HepG2 (cell line): ENCODE results near the gene COPS3. TPM values are rescaled to one million over a fixed set of nuclear protein-coding genes. Genes with fewer than 3 reads are reported as not detected.
A peak's percentile ranks its signal among the peaks of the same experiment; 100 is the strongest.

Experiments
- ATAC-seq: fragments of 200-7000 bp; cut with Tn5 transposase; 3 replicates; pipeline ENCODE4 v1.9.1; 2020; ENCODE audit warnings: mild to moderate bottlenecking, moderate library complexity
- BruUV-seq: library from RNA; stranded (reverse); fragments of 400-500 nt; replicated peaks from 2 replicates; lab custom pipeline; 2021; lab: Mats Ljungman, UMichigan
- CTCF ChIA-PET: fragments of 300-600 bp; formaldehyde crosslinking; extraction: SDS; loops from one replicate; lab custom pipeline; 2021; ENCODE audit warnings: low total read pairs, inconsistent platforms, low intra/inter-chr PET ratio; lab: Yijun Ruan, JAX
- POLR2A ChIA-PET: fragments of 350-600 bp; sonication (Branson Sonifier 250); formaldehyde crosslinking; loops from one replicate; lab custom pipeline; 2020; ENCODE audit warnings: antibody characterized with exemption, inconsistent platforms; lab: Yijun Ruan, JAX
- DNase-seq: peaks from one replicate; pipeline ENCODE4 v3.0.0-alpha.2; 2015; ENCODE audit warnings: low spot score
- FAIRE-seq: peaks from 3 replicates; lab custom pipeline; 2011; peaks lifted over from hg19 to GRCh38; lab: Jason Lieb, UNC
- H2AFZ ChIP-seq: one replicate; pipeline ENCODE4 v1.6.1; 2011; ENCODE audit warnings: low read length, inconsistent platforms
- H3K27ac ChIP-seq: fragments of 300-600 bp; 3 replicates; pipeline ENCODE4 v1.8.0; 2011; ENCODE audit warnings: mixed run types, mild to moderate bottlenecking, mixed read lengths, low read length, inconsistent platforms; ENCODE audit not compliant: insufficient read depth; ENCODE audit errors: extremely low read length
- H3K27me3 ChIP-seq, 2 experiments: fragments of 200-600 bp in 1 of 2; 2 replicates in 1 of 2; 3 replicates in 1 of 2; pipeline versions ENCODE4 v1.6.0 to v1.8.0; 2011; ENCODE audit warnings: low read length in 2 of 2, mild to moderate bottlenecking in 2 of 2, moderate library complexity in 2 of 2, inconsistent platforms in 1 of 2; ENCODE audit not compliant: insufficient read depth in 2 of 2, control insufficient read depth in 1 of 2
- H3K36me3 ChIP-seq, 2 experiments: fragments of 200-600 bp in 1 of 2; replicated peaks in 1 of 2; 2 replicates in 1 of 2; 3 replicates in 1 of 2; pipeline versions ENCODE4 v1.5.1 to v1.8.0; 2011; ENCODE audit warnings: low read length in 2 of 2, inconsistent platforms in 1 of 2; ENCODE audit not compliant: insufficient read depth in 2 of 2, control insufficient read depth in 1 of 2
- H3K4me1 ChIP-seq: 2 replicates; pipeline ENCODE4 v1.5.1; 2012; ENCODE audit warnings: low read length, inconsistent platforms; ENCODE audit not compliant: insufficient read depth
- H3K4me2 ChIP-seq: 2 replicates; pipeline ENCODE4 v1.6.0; 2011; ENCODE audit warnings: low read depth, low read length, inconsistent platforms
- H3K4me3 ChIP-seq, 3 experiments: fragments of 200-600 bp in 1 of 3; sonication (generic), shearing (Covaris generic) in 1 of 3; replicated peaks in 1 of 3; 2 replicates each; pipeline ENCODE4 v1.5.1; 2011 to 2016; ENCODE audit warnings: low read length in 3 of 3, inconsistent platforms in 2 of 3, low read depth in 2 of 3, mild to moderate bottlenecking in 2 of 3, control low read depth in 1 of 3, mixed read lengths in 1 of 3; ENCODE audit not compliant: insufficient read depth in 1 of 3
- H3K79me2 ChIP-seq: one replicate; pipeline ENCODE4 v1.6.1; 2011; ENCODE audit warnings: low read length, inconsistent platforms; ENCODE audit not compliant: insufficient read depth
- H3K9ac ChIP-seq: 2 replicates; pipeline ENCODE4 v1.6.0; 2011; ENCODE audit warnings: mild to moderate bottlenecking, low read depth, low read length, inconsistent platforms; ENCODE audit not compliant: insufficient read depth
- H3K9me3 ChIP-seq: 2 replicates; pipeline ENCODE4 v1.5.1; 2012; ENCODE audit warnings: mild to moderate bottlenecking, low read length
- H4K20me1 ChIP-seq: 2 replicates; pipeline ENCODE4 v1.6.0; 2011; ENCODE audit warnings: inconsistent platforms, mild to moderate bottlenecking, low read length, moderate library complexity; ENCODE audit not compliant: insufficient read depth
- BHLHE40 ChIP-seq: IDR thresholded peaks from 2 replicates; pipeline ENCODE4 v1.6.1; 2011; ENCODE audit warnings: low read length, improper control_type of control experiment
- CREM ChIP-seq, 2 experiments: sonication (generic) in 1 of 2; formaldehyde crosslinking in 1 of 2; IDR thresholded peaks; 2 replicates each; pipeline versions ENCODE4 v1.4.0 to v1.6.1; 2016 to 2020; ENCODE audit warnings: antibody characterized with exemption in 1 of 2, mild to moderate bottlenecking in 1 of 2, missing genetic modification reagents in 1 of 2
- EEA1 ChIP-seq: sonication (generic); formaldehyde crosslinking; IDR thresholded peaks from 2 replicates; pipeline ENCODE4 v1.5.1; 2020; ENCODE audit warnings: mild to moderate bottlenecking, missing genetic modification reagents, borderline replicate concordance
- EHMT2 ChIP-seq: fragments of 200-600 bp; sonication (generic); IDR thresholded peaks from 2 replicates; pipeline ENCODE4 v1.7.0; 2017; ENCODE audit warnings: antibody characterized with exemption, low read depth, low read length, borderline replicate concordance
- FOXC1 ChIP-seq: sonication (generic); formaldehyde crosslinking; IDR thresholded peaks from 2 replicates; pipeline ENCODE4 v1.8.0; 2022; ENCODE audit warnings: mild to moderate bottlenecking, missing genetic modification reagents, borderline replicate concordance
- LCORL ChIP-seq, 2 experiments: fragments of 450-650 bp in 1 of 2; sonication (generic) in 1 of 2; formaldehyde crosslinking in 1 of 2; IDR thresholded peaks; 2 replicates each; pipeline versions ENCODE4 v1.5.0 to v1.6.1; 2017 to 2020; ENCODE audit warnings: antibody characterized with exemption in 1 of 2, missing genetic modification reagents in 1 of 2
- MTF2 ChIP-seq: sonication (generic); formaldehyde crosslinking; IDR thresholded peaks from 2 replicates; pipeline ENCODE4 v1.5.0; 2020; ENCODE audit warnings: missing genetic modification reagents, borderline replicate concordance
- ZNF225 ChIP-seq: sonication (generic); formaldehyde crosslinking; IDR thresholded peaks from 2 replicates; pipeline ENCODE4 v1.4.0; 2020; ENCODE audit warnings: mild to moderate bottlenecking, missing genetic modification reagents
- WGBS: methylation state at CpG from one replicate; pipeline ENCODE4 v1.1.6; 2017; ENCODE audit warnings: low lambda C conversion rate; 5-methylcytosine and 5-hydroxymethylcytosine counted together
- in situ Hi-C: cut with HindIII; loops from 2 replicates; pipeline ENCODE4 v1.10.0; 2017; ENCODE audit warnings: low pct_unique_long_range_greater_than_20kb; ENCODE audit not compliant: extremely low pct_ligation_motif_present
- intact Hi-C: fragments of 100-400 bp; cut with micrococcal nuclease; formaldehyde crosslinking; loops from one replicate; pipeline ENCODE4 v1.10.0; 2022; ENCODE audit not compliant: unreplicated experiment
- polyA plus RNA-seq, 8 experiments: library from polyadenylated mRNA; depleted of rRNA in 3 of 8; stranded (reverse) in 7 of 8; unstranded in 1 of 8; fragments of >200 nt; fragmentation: Illumina TruSeq in 4 of 8; extraction: Trizol in 4 of 8; gene quantifications; 2 replicates each; pipeline versions ENCODE4 v1.2.1 to v1.2.3, GENCODE V29; 2011 to 2016; ENCODE audit warnings: low read depth in 4 of 8, missing spikeins in 1 of 8, mixed read lengths in 1 of 8; ENCODE audit not compliant: insufficient read depth in 1 of 8
- total RNA-seq, 5 experiments: library from RNA; depleted of rRNA; stranded (reverse); fragments of >200 nt; fragmentation: Illumina TruSeq; extraction: Trizol; gene quantifications; 2 replicates each; pipeline ENCODE4 v1.2.3, GENCODE V29; 2016; ENCODE audit warnings: low read depth in 1 of 5
- TF ChIP-seq, protein P1 (sequence below): fragments of 450-650 bp; IDR thresholded peaks from 2 replicates; pipeline ENCODE4 v1.6.1; 2016

Gene COPS3
- total and polyA plus RNA-seq, 2 of the 13 experiments (the other 11 are each of a cell fraction or from before 2014, with no cell fraction given), result 46.3 to 103 TPM

GRCh38 chr17:17204635-17205231, 76.3 kb downstream of the COPS3 start:
- H3K27ac ChIP-seq, result no peak overlapping the region
- TF ChIP-seq EEA1 (CRISPR knock-in tag) (0 out of 2 replicates have a peak, but pooled peaks have one; percentile 6), ZNF225 (CRISPR knock-in tag) (no peak), FOXC1 (0 out of 2 replicates have a peak, but pooled peaks have one; percentile 21), LCORL (IDR thresholded peaks at IDR 0.05) (no peak), LCORL (CRISPR knock-in tag; IDR thresholded peaks at IDR 0.05) (0 out of 2 replicates have a peak, but pooled peaks have one; percentile 14), EHMT2 (no peak), CREM (IDR thresholded peaks at IDR 0.05) (no peak), CREM (CRISPR knock-in tag; IDR thresholded peaks at IDR 0.05) (no peak), MTF2 (CRISPR knock-in tag) (0 out of 2 replicates have a peak, but pooled peaks have one; percentile 8), BHLHE40 (0 out of 2 replicates have a peak, but pooled peaks have one; percentile 8)
- TF ChIP-seq, protein P1, sequence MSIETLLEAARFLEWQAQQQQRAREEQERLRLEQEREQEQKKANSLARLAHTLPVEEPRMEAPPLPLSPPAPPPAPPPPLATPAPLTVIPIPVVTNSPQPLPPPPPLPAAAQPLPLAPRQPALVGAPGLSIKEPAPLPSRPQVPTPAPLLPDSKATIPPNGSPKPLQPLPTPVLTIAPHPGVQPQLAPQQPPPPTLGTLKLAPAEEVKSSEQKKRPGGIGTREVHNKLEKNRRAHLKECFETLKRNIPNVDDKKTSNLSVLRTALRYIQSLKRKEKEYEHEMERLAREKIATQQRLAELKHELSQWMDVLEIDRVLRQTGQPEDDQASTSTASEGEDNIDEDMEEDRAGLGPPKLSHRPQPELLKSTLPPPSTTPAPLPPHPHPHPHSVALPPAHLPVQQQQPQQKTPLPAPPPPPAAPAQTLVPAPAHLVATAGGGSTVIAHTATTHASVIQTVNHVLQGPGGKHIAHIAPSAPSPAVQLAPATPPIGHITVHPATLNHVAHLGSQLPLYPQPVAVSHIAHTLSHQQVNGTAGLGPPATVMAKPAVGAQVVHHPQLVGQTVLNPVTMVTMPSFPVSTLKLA, result peak; percentile 88
- ChIA-PET CTCF (no interaction called here), POLR2A (no interaction called here)
- WGBS, result 33% methylated on average over 6 of the region's 14 CpGs
- no TSS peak for BruUV-seq
- peaks cover 23% of the 10 kb centered on the region for H3K79me2 ChIP-seq
- no peak overlapping the region for H2AFZ ChIP-seq
- FAIRE-seq, result no peak
- no peaks in the 10 kb centered on the region for H3K9me3 ChIP-seq
- ATAC-seq, result no peak
- in situ Hi-C loops (no loop called here), intact Hi-C loops (loop anchor here (10.0 kb wide), 1 partner anchor 110 kb away; no protein-coding TSS in a partner anchor)
- H3K9ac ChIP-seq, result peak overlapping the region; percentile 88
- no peaks in the 10 kb centered on the region for H4K20me1 ChIP-seq
- H3K27me3 ChIP-seq, result no peaks in the 10 kb centered on the region; a peak in 1 of 5 replicates
- DNase-seq, result no peak
- peak overlapping the region; percentile 98 for H3K4me2 ChIP-seq
- peaks cover 38% of the 10 kb centered on the region for H3K4me1 ChIP-seq
- H3K4me3 ChIP-seq, result peak overlapping the region; percentile 75 to 85 (median 80)
- H3K36me3 ChIP-seq, result peaks cover 13 to 22% of the 10 kb centered on the region in 2 experiments; a peak in 4 of 5 replicates
